ENCODE measurements around the gene BTBD19.

- TF ChIP-seq CTCF (IDR thresholded peaks at IDR 0.05) (no peak), POLR2A (IDR thresholded peaks at IDR 0.05; ENCODE audit: low read length) (no peak), RAD21 (conservative IDR thresholded peaks at IDR 0.05 in 1 of 2, IDR thresholded peaks at IDR 0.05 in 1 of 2) (no peak), CHD2 (IDR thresholded peaks at IDR 0.05; ENCODE audit: low read length, partially characterized antibody) (no peak), HOXB13 (CRISPR knock-in tag; IDR thresholded peaks at IDR 0.05; ENCODE audit: low read depth) (no peak), HDAC2 (IDR thresholded peaks at IDR 0.05) (no peak), HOXA7 (CRISPR knock-in tag; IDR thresholded peaks at IDR 0.05) (no peak), ELK1 (IDR thresholded peaks at IDR 0.05; ENCODE audit: low read depth, low read length) (no peak), HMGXB4 (CRISPR knock-in tag; IDR thresholded peaks at IDR 0.05; ENCODE audit: borderline replicate concordance) (no peak), USF2 (IDR thresholded peaks at IDR 0.05) (no peak), NPAS2 (CRISPR knock-in tag; IDR thresholded peaks at IDR 0.05; ENCODE audit: borderline replicate concordance) (no peak), SREBF2 (IDR thresholded peaks at IDR 0.05) (no peak), ESRRA (IDR thresholded peaks at IDR 0.05; ENCODE audit: borderline replicate concordance, low read length) (no peak)
Observed at GRCh38 chr1:44785501-44786137, 22.7 kb upstream of the BTBD19 start.
